ENCODE results near the gene RFX3. TPM values are rescaled to one million over a fixed set of nuclear protein-coding genes. Genes with fewer than 3 reads are reported as not detected.
A peak's percentile ranks its signal among the peaks of the same experiment; 100 is the strongest.

Gene RFX3
- total RNA-seq, 6 donors from 2014 or later: 7.3 to 32.0 (median 19.9) TPM

- WGBS, 2 donors: 93 to 97% methylated on average over 1 of the region's 1 CpG
- H3K4me3 ChIP-seq: no peak overlapping the region
- no peaks in the 10 kb centered on the region for H3K9me3 ChIP-seq
- no peak for ATAC-seq (ENCODE audit: low FRiP score in 2 of 2)
- no peak for DNase-seq
- no peaks in the 10 kb centered on the region for H3K36me3 ChIP-seq
- no peaks in the 10 kb centered on the region for H3K27me3 ChIP-seq
- H3K4me1 ChIP-seq: peaks cover 0 to 34% (median 16%) of the 10 kb centered on the region in 4 donors
- no peak overlapping the region for H3K27ac ChIP-seq
- TF ChIP-seq POLR2A (IDR thresholded peaks at IDR 0.05) (no peak), EP300 (IDR thresholded peaks at IDR 0.05) (no peak), CTCF (IDR thresholded peaks at IDR 0.05) (no peak), POLR2AphosphoS5 (IDR thresholded peaks at IDR 0.05) (no peak)
Observed at GRCh38 chr9:3509926-3510325, 15.9 kb downstream of the RFX3 start.

GRCh38 chr9:3508521-3509291 lies 17.1 kb downstream of the RFX3 start:
- no peak for TF ChIP-seq POLR2AphosphoS5 (IDR thresholded peaks at IDR 0.05)
- no peak for DNase-seq
- ATAC-seq (ENCODE audit: low FRiP score in 2 of 2): no peak
- Histone ChIP-seq H3K4me3 (peak overlapping the region in 1 of 4 donors; percentile 22), H3K27me3 (no peaks in the 10 kb centered on the region), H3K4me1 (peaks cover 0 to 34% (median 14%) of the 10 kb centered on the region in 4 donors), H3K36me3 (no peaks in the 10 kb centered on the region), H3K9me3 (no peaks in the 10 kb centered on the region), H3K27ac (peak overlapping the region in 3 of 4 donors; percentile 24 to 55 (median 49))
- 65 to 70% methylated on average over 6 of the region's 6 CpGs for WGBS, 2 donors

GRCh38 chr9:3508078-3508431 lies 17.7 kb downstream of the RFX3 start:
- ATAC-seq (ENCODE audit: low FRiP score in 2 of 2) (no peak), DNase-seq (no peak)
- H3K36me3 ChIP-seq: no peaks in the 10 kb centered on the region
- peak overlapping the region in 3 of 4 donors; percentile 24 to 55 (median 49) for H3K27ac ChIP-seq
- no peaks in the 10 kb centered on the region for H3K9me3 ChIP-seq
- peaks cover 0 to 29% (median 11%) of the 10 kb centered on the region in 4 donors for H3K4me1 ChIP-seq
- TF ChIP-seq CTCF (IDR thresholded peaks at IDR 0.05): no peak
- no peak for TF ChIP-seq EP300 (IDR thresholded peaks at IDR 0.05)
- TF ChIP-seq POLR2A (IDR thresholded peaks at IDR 0.05): no peak
- TF ChIP-seq POLR2AphosphoS5 (IDR thresholded peaks at IDR 0.05): no peak
- no peaks in the 10 kb centered on the region for H3K27me3 ChIP-seq
- WGBS, 2 donors: 60 to 68% methylated on average over 2 of the region's 2 CpGs
- H3K4me3 ChIP-seq: peak overlapping the region in 1 of 4 donors; percentile 22

GRCh38 chr9:3507395-3508077 lies 18.3 kb downstream of the RFX3 start:
- Histone ChIP-seq H3K27me3 (no peaks in the 10 kb centered on the region), H3K4me1 (peaks cover 0 to 29% (median 10%) of the 10 kb centered on the region in 4 donors), H3K27ac (peak overlapping the region in 3 of 4 donors; percentile 24 to 55 (median 49)), H3K36me3 (no peaks in the 10 kb centered on the region), H3K4me3 (peak overlapping the region in 1 of 4 donors; percentile 22), H3K9me3 (no peaks in the 10 kb centered on the region)
- ATAC-seq (ENCODE audit: low FRiP score in 2 of 2) (peak in 1 of 2 donors; percentile 86), DNase-seq (no peak)
- no peak for TF ChIP-seq POLR2A (IDR thresholded peaks at IDR 0.05)
- no peak for TF ChIP-seq CTCF (IDR thresholded peaks at IDR 0.05)
- no peak for TF ChIP-seq EP300 (IDR thresholded peaks at IDR 0.05)
- no peak for TF ChIP-seq POLR2AphosphoS5 (IDR thresholded peaks at IDR 0.05)
- WGBS, 2 donors: 69 to 79% methylated on average over 6 of the region's 6 CpGs

- Histone ChIP-seq H3K4me3 (no peak overlapping the region), H3K9me3 (no peaks in the 10 kb centered on the region), H3K27me3 (no peaks in the 10 kb centered on the region), H3K4me1 (peaks cover 0 to 17% (median 2%) of the 10 kb centered on the region in 4 donors), H3K27ac (no peak overlapping the region), H3K36me3 (no peaks in the 10 kb centered on the region)
- TF ChIP-seq CTCF (IDR thresholded peaks at IDR 0.05) (no peak), POLR2A (IDR thresholded peaks at IDR 0.05) (no peak), POLR2AphosphoS5 (IDR thresholded peaks at IDR 0.05) (no peak), EP300 (IDR thresholded peaks at IDR 0.05) (no peak)
- 97 to 100% methylated on average over 2 of the region's 2 CpGs for WGBS, 2 donors
- DNase-seq: no peak
- no peak for ATAC-seq (ENCODE audit: low FRiP score in 2 of 2)
Observed at GRCh38 chr9:3506164-3506563, 19.6 kb downstream of the RFX3 start.
